GM19238 (cell line): ENCODE data around the gene PTPRM.

Experiments
- DNase-seq: peaks from one replicate; pipeline ENCODE4 v3.0.0; 2011; ENCODE audit warnings: low spot score; ENCODE audit not compliant: insufficient read length

Gene PTPRM

GRCh38 chr18:8381821-8382459, 814.8 kb downstream of the PTPRM start:
- no peak for DNase-seq

GRCh38 chr18:8385400-8385799, 818.3 kb downstream of the PTPRM start:
- DNase-seq: no peak

- DNase-seq: no peak
Observed at GRCh38 chr18:8386669-8387380, 819.7 kb downstream of the PTPRM start.

GRCh38 chr18:8389391-8390340, 822.5 kb downstream of the PTPRM start:
- DNase-seq: peak; percentile 19

- no peak for DNase-seq
Observed at GRCh38 chr18:8391068-8391467, 824.0 kb downstream of the PTPRM start.

GRCh38 chr18:8396254-8396653, 829.1 kb downstream of the PTPRM start:
- no peak for DNase-seq

- no peak for DNase-seq
Observed at GRCh38 chr18:8397034-8397433, 829.9 kb downstream of the PTPRM start.

GRCh38 chr18:8399138-8399537, 832.0 kb downstream of the PTPRM start:
- no peak for DNase-seq

GRCh38 chr18:8400193-8400752, 833.2 kb downstream of the PTPRM start:
- DNase-seq: no peak

GRCh38 chr18:8400825-8401224, 833.7 kb downstream of the PTPRM start:
- DNase-seq: no peak

GRCh38 chr18:8401606-8402005, 834.5 kb downstream of the PTPRM start:
- no peak for DNase-seq

- no peak for DNase-seq
Observed at GRCh38 chr18:8402237-8402636, 835.1 kb downstream of the PTPRM start.

- DNase-seq: no peak
Observed at GRCh38 chr18:8403713-8404112, 836.6 kb downstream of the PTPRM start.

- no peak for DNase-seq
Observed at GRCh38 chr18:8406186-8406867, 839.2 kb downstream of the PTPRM start.

GRCh38 chr18:8406868-8407250, 839.7 kb downstream of the PTPRM start:
- DNase-seq: no peak

GRCh38 chr18:8409151-8409550, 842.0 kb downstream of the PTPRM start:
- no peak for DNase-seq

GRCh38 chr18:8411492-8411891, 844.4 kb downstream of the PTPRM start:
- no peak for DNase-seq

GRCh38 chr18:8412117-8412516, 845.0 kb downstream of the PTPRM start:
- DNase-seq: no peak

GRCh38 chr18:8413189-8413588, 846.1 kb downstream of the PTPRM start:
- DNase-seq: no peak

- no peak for DNase-seq
Observed at GRCh38 chr18:8413751-8414150, 846.6 kb downstream of the PTPRM start.
